GM21825 (cell line): ENCODE measurements around the gene EMP3.
A peak's percentile ranks its signal among the peaks of the same experiment; 100 is the strongest.
"Not testable (repeated sequence)": the region's sequence is repeated elsewhere in the genome, so short reads cannot be mapped to it uniquely, and the experiment has no call there.

Source experiments
- ATAC-seq: cut with Tn5 transposase; IDR thresholded peaks from one replicate; pipeline ENCODE4 v1.9.1; 2021; ENCODE audit warnings: mild to moderate bottlenecking, moderate library complexity; ENCODE audit not compliant: unreplicated experiment

EMP3 gene

DNA sequence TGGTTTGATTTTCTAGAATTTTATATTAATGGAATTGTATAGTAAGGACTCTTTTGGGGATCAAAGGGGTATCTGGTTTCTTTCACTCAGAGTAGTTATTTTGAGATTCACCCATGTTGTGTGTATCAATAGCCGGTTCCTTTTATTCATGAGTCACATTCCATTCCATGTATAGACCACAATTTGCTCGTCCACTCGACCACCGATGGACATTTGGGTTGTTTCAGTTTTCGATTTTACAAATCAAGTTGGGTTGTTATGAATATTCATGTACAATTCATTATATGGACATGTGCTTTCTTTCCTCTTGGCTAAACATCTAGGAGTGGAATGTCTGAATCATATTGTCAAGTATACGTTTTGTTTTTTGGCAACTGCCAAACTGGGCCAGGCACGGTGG is 9.6 kb upstream of the EMP3 start:
- ATAC-seq: no peak

DNA sequence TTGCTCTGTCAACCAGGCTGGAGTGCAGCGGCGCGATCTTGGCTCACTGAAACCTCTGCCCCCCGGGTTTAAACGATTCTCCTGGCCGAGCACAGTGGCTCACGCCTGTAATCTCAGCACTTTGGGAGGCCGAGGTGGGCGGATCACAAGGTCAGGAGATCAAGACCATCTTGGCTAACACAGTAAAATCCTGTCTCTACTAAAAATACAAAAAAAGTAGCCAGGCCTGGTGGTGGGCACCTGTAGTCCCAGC is 7.7 kb upstream of the EMP3 start:
- ATAC-seq: not testable (repeated sequence)

DNA sequence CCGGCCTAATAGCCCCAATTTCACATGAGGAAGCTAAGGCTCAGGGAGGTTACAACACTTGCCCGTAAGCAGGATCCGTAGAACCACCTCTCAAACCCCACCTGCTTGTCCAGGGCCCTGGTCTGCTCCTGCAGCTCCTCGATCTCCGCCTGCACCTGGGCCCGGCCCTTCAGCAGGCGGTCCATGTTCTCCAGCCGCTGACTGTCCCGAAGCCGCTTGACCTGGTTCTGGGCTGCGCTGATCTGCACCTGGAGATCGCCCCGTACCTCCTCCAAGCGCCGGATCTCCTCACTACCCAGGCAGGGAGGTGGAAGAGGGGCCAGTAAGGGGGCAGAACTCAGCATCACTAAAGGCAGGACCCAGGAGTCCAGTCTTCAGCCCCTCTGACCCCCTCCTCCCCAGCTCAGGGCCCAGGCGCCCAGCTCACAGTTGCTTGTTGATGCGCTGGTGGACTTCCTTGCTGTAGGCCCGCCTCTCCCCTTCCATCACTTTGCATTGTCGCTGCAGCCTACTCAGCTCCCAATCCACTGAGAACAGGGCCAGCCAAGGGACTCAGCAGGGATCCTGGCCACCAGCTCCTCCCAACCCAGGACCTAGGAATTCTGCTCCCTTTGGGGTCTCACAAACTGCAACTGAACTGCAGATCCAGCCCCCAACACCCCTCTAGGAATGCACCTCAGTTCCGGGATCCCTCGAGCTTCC is 6.9 kb upstream of the EMP3 start:
- ATAC-seq: no peak

DNA sequence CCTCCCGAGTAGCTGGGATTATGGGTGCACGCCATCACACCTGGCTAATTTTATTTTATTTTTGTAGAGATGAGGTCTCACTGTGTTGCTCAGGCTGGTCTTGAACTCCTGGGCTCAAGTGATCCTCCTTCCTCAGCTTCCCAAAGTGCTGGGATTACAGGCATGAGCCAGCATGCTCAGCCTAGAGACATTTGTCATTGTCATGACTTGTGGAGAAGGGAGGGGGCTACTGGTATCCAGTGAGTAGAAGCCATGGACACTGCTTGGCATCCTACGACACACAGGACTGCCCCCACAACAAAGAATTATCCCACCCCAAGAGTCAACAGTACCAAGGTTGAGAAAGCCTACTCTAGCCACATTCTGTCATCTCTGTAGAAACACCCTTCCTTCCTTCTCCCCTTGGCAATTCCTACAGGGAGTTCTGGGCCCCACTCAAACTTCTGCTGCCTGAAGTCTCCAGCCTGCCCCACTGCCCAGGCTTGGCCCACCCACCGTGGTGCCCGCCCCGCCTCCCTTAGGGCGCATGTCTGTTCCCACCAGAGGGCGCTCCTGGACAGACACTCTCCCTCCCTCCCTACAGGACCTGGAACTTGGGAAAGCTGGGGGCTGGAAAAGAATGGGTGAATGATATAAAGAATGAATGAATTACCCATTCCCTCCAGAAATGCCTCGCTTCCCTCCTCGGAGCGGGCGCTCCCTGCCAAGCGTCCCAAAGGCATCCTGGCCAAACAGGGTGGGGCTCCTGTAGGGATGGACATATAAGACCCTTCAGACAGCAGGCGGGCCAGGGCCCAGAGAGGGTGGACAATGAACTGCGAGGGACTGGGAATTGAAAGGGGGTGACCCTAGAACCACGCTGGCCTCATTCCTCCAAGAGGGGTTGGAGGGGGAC is 5.5 kb upstream of the EMP3 start:
- ATAC-seq: no peak

DNA sequence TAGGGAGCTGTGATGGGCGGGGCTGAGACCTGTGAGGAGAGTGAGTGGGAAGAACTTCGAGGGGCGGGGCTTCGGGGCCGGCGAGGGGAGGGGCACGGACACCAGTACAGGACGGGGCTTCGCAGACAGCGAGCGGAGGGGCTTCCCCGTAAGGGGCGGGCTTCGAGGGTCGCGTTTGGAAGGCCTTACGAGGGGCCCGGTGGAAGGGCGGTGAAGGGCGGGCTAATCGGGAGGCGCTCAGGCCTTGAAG is 4.1 kb upstream of the EMP3 start:
- ATAC-seq: peak; percentile 50

DNA sequence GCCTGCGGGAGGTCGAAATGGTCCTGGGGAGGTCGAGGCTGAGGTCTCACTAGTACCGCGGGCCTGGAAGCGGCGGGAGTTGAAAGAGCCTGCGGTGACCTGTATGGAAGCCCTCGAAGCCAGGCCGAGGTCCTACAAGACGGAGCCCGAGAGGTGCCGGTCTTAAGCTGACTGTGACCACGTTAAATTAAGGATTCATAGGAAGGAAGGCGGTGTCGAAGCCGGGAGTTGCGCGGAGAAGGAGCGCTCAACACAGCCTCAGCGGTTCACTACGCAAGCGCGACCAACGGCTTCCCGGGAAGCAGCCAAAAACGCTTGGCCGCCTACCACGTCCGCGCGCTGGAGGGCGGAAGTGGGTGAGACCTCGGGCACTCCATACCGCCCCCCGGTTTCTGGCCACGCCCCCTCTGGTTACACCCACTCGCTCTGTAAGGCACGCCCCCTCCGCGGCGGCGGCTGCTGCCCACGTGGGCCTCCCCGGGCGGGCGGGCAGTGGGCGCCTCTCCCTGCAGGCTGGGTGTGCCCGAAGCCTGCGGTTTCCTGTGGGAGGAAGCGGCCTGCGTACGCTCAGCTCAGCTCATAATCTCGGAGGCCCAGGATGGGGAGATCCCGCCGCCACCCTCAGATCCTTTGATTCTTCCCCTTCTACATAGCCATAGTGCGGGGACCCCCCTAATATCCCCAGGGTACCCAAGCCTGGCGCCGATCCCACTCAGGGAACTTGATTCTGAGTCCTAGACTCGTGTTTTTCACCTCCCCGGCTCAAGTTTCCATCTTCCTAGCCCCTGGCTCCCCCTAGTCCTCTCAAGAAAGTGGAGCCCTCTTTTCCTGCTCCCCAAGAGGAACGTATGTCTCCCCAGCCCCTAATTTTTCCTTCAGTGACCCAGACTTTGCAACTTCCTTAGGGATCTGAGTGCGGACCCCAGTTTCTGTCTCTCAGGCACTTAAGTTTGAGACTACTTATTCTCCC is 3.4 kb upstream of the EMP3 start:
- ATAC-seq: peak; percentile 48

DNA sequence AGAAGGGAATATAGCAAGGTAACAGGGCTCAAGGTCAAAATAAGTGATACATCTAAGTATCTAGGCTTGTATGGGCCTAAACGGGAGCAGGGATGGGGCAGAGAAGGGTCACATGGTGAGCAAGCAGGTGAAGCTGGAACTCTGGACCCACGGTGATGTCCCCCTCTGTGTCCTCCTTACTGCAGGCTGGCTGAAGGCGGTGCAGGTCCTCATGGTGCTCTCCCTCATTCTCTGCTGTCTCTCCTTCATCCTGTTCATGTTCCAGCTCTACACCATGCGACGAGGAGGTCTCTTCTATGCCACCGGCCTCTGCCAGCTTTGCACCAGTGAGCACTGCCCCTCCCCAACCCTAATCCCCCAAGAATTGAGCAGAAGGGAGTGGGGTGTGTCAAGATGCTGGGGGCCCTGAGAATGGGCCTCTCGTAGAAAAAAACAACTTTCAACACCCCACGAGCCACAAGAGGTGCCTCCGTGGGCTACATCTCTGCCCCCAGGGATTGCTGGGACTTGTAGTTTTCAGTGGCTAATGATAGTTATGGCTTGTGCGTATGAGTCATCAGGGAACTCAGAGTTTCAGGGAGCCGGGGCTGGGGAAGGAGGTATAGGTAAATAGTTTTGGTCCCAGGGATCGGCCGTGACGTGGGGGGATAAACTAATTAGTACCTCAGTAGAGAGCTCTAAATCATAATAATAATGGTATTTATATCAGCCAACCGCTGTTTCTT is 4.0 kb downstream of the EMP3 start:
- ATAC-seq: no peak

DNA sequence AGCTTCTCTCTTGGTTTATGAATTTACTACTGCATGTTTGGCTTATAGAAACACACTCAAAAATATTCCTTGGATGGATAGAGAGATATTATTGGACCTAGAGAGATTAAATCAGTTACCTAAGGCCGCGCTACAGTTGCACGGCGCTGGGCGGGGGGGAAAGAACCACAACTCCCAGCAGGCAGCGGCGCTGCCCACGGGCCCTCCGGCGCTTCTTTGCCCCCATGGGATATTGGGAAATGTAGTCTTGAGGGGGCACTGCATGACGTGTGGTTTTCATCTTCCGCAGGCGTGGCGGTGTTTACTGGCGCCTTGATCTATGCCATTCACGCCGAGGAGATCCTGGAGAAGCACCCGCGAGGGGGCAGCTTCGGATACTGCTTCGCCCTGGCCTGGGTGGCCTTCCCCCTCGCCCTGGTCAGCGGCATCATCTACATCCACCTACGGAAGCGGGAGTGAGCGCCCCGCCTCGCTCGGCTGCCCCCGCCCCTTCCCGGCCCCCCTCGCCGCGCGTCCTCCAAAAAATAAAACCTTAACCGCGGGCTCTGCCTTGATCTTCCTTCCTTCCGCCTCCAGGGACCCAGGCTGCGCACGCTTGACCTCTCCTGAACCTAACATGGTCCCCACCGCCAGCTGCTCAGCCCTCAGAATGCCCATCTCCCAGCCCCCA is 4.8 kb downstream of the EMP3 start:
- ATAC-seq: peak; percentile 27

DNA sequence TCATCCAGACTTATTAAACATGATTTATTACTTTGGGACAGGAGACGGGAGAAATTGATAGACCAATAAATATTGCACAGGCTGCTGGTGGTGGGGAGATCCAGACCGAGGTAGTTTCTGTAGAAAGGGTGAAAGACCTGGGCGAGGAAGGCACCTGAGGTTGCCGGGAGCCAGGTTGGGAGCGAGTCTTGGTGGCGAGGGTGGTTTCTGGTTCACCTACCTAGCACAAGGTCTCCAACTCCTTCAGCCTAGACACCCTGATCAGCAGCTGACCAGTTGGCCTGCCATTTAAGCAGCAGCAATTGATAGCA is 7.0 kb downstream of the EMP3 start:
- ATAC-seq: no peak

DNA sequence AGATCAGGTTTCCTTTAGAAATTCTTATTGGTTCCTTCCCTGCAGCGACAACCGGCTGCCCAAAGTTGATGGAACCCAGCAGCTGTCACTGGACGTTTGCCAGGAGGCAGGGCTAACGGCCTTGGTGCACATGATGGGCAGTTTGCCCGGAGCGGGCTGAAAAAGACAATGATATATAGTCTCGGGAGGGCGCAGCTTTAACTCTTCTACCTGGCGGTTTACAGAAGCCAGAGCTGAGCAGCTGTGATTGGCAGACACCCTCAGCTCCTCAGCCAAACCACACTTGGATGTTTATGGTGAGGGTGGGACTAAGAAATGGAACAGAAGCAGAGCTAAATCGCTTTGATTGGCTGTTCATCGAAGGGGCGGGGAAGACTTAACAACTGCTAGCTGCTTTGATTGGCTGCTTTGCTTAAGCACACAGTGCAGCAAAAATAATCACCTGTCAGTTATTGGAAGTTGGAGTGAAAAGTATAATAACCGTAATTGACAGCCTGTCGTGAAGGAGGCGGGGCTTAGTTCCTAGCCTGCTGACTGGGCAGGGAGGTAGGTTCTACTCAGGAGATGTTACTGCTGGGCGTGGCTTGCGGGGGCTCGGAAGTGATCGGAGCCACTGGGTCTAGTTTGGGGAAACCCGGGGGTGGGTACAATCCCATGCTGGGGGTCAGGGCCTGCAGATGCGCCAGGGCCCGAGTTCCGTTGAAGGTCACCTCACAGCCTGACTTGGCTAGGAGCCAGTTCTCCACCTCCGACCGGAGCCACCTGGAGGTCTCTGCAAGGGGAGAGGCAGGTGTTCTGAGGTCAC is 7.5 kb downstream of the EMP3 start:
- peak; percentile 56 for ATAC-seq

DNA sequence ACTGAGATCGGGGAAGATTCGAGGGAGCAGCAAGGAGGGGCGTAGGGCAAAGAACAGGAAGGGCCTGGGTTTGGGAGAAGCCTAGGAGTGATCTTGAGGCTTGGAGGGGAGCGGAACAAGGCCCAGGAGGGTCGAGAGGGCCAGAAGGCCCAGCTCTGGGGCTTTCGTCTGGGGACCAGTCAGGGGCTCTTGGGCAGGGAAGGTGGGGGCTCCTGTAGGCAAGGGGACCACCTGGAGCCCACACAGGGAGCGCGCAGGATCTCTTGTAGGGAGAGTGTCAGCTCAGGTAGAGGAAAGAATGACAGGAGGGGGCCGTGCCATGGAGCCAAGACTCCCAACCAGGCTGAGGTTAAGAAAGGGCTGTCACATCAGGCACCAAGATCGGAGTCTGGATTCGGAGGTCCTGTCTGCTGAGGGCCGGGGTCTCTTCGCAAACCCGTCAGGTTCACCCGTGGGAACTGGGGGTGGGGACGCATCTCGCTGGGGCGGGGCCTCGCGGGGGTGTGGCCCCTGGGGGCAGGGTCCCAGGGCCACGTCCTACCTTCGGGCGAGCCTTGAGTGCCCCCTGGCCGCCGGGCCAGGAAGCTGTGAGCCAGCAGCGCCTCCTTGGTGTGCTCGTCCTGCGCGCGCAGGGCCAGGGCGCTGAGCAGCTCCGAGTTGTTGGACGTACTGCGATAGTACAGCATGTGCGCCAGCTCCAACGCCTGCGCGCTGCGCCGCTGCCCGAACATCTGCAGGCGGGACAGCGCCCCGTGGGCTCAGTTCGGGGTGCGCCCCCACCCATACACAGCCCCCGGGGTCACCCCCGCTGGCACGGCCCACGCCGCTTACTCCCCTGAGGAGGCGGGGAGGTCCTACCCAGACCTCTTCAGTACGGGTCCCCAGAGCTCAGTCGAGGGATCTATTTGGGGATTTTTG is 8.4 kb downstream of the EMP3 start:
- ATAC-seq: peak; percentile 45

DNA sequence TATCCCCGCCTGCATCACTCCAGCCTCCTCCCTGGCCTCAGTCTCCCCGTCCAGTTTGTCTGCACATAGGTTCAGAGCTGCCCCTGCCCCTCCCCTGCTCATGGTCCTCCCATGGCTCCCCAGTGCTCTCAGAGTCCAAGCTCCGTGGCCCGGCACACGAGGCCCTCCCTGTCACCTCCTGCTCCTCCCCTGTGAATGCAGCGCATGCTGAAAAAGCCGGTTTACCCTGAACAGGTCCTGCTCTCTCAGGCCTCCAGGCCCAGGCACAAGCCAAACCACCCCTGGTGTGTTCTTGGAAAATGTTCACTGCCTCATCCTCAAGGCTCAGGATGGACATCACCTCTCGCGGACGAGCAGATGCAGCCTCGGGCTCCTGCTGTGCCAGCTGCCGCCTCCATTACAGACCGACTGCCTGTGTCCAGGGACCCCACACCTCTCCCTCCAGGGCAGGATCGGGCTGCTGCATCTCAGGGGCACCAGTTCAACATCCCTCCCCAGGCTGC is 13.0 kb downstream of the EMP3 start:
- ATAC-seq: no peak

DNA sequence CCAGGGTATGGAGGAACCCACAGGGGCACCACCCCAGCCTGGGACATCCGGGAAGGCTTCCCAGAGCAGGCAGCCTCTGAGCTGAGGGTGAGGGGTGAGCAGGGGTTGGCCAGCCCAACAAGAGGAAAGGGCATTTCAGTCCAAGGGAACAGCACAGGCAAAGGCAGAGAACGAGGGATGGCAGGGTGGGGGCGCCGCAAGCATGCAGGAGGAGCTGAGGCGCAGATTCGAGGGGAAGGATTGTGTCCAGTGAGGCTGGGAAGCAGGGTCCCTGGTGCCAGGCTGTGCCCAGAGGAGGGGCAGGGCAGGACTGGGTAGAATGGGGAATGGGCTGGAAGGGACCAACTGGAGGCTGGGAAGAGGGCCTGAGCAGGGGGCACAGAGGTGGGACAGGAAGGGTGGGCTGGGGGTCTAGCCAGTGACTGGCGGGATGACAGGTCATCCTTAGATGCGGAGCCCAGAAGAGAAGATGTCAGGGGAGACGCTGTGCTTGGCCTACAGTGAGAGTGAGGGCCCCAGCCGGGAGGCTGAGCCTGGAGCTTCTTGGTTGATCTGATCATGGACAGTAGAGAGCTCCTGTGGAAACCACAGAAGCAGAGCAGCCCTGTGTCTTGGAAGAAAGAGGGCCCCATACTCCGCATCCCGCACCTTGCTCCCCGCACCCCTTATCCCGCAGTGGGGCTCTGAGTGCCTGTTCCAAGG is 13.6 kb downstream of the EMP3 start:
- ATAC-seq: no peak

DNA sequence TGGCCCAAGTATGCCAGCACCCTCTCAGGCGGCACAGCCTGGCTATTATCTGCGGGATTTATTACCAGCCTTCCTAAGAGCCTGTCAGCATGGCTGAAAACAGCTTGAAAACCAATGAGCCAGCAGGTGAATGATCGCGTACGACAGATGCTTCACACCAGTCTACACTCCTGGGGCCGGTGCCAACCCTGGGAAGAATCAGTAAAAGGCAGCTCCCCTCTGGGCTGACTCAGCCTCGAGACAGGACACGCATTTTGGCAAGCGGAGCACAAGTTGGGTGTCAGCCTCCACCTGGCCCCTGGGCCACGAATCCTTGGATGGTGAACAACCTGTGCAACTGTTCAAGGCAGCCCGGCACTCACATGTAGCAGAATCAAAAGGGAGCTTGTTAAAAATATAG is 15.6 kb downstream of the EMP3 start:
- no peak for ATAC-seq

DNA sequence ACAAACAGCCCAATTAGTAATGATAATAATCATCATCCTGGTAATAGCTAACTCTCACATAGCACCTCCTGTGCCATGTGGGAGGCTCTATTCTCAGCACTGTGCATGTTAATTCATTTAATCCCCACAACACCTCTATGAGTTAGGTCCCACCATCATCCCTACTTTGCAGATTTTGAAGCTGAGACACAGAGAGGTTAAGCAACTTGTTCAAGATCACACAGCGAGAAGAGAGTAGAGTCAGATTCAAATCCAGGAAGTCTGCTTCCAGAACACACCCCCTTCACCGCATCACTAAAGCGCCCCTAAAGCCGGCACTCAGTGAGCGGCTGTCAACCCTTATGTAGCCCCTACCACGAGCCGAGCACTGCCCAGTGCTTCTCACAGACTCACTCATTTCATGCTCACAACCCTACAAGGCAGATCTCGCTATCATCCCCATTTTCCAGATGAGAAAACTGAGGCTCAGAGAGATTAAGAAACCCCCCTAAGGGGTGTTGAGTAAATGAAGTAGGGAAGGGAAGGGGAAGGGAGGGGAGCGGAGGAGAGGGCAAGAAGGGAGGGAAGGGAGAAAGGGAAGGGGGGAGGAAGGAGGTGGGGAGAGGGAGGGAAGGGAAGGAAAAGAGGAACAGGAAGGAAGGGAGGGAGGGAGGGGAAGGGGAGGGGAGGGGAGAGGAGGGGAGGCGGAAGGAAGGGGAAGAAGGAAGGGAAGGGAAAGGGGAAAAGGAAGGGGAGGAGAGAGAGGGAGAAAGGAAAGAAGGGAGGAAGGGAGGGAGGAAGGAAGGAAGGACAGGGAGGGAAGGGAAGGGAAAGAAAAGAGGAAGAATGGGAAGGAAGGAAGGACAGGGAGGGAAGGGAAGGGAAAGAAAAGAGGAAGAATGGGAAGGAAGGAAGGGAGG is 16.4 kb downstream of the EMP3 start:
- no peak for ATAC-seq

DNA sequence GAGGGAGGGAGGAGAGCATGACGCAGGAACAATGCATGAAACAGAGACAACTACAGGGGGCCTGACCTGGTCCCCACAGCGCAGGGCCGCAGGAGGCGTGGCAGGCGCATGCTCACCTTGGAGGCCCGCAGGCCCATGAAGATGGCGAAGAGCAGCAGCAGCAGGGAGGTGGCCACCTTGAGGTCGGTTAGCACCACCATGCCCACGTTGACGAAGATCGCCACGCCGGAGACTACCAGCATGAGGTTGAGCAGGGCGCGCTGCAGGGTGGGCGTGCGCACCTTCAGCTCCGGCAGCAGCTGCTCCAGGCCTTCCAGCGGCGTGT is 17.0 kb downstream of the EMP3 start:
- no peak for ATAC-seq

DNA sequence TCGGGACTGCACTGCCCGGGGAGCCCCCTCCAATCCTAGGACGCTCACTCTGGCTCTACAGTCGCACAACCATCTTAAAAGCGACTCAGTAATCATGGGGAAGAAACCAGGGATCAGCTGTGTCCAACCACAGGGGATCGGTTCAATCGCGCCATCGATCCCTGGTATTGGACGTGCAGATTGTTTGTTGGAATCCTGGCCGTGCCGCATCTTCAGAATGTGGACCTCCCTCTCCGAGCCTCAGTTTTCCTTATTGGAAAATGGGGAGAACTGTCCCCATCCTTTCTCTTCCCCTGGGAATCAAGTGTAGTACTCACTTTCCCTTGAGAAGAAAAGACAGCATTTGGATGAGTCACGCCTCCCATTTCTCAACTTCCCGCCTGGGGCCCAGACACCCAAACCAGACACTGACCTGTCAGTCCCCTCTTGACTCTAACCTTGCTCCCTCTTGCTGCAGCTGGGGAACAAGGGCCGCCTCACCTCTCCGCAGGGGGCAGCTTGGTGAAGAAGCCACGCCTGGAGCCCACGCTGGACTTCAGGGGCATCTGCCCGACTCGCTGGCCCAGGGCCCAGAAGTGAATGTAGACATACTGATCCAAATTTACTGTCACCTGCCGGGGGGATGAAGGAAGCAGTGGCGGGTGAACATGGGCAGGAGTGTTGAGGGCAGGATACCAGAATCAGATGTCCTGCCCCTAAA is 17.6 kb downstream of the EMP3 start:
- ATAC-seq: no peak
